AG09309 (cell line): ENCODE data around the gene NLRC3.

Experiments
- DNase-seq: peaks from one replicate; pipeline ENCODE4 v3.0.0-alpha.2; 2010; ENCODE audit warnings: low read depth
- H3K4me3 ChIP-seq: 2 replicates; pipeline ENCODE4 v1.5.1; 2011; ENCODE audit warnings: mild to moderate bottlenecking, low read depth, low read length, moderate library complexity; ENCODE audit not compliant: control insufficient read depth
- CTCF ChIP-seq: IDR thresholded peaks from 2 replicates; pipeline ENCODE4 v1.5.1; 2011; ENCODE audit warnings: mild to moderate bottlenecking, low read depth, low read length, inconsistent platforms; ENCODE audit not compliant: insufficient read depth, control insufficient read depth; ENCODE audit errors: missing control alignments

NLRC3 gene

GRCh38 chr16:3598236-3598635 is 21.0 kb upstream of the NLRC3 start:
- TF ChIP-seq CTCF: no peak
- H3K4me3 ChIP-seq: no peak overlapping the region
- DNase-seq: no peak

GRCh38 chr16:3597676-3598075 is 20.5 kb upstream of the NLRC3 start:
- no peak for DNase-seq
- no peak for TF ChIP-seq CTCF
- H3K4me3 ChIP-seq: no peak overlapping the region

GRCh38 chr16:3597226-3597625 is 20.0 kb upstream of the NLRC3 start:
- no peak for TF ChIP-seq CTCF
- DNase-seq: no peak
- H3K4me3 ChIP-seq: no peak overlapping the region

- no peak for DNase-seq
- TF ChIP-seq CTCF: no peak
These were observed 19.1 kb upstream of the NLRC3 start for GRCh38 chr16:3596101-3596861.

GRCh38 chr16:3595521-3596021 is 18.4 kb upstream of the NLRC3 start:
- no peak for DNase-seq
- no peak overlapping the region for H3K4me3 ChIP-seq

More at GRCh38 chr16:3596101-3596861, 19.1 kb upstream of the NLRC3 start:
- no peak overlapping the region for H3K4me3 ChIP-seq

GRCh38 chr16:3595110-3595486 is 17.9 kb upstream of the NLRC3 start:
- no peak for TF ChIP-seq CTCF
- DNase-seq: no peak
- H3K4me3 ChIP-seq: no peak overlapping the region

More at GRCh38 chr16:3595521-3596021, 18.4 kb upstream of the NLRC3 start:
- TF ChIP-seq CTCF: no peak
